Endothelial cell (in vitro differentiated cells): Measurements from ENCODE around the gene MFAP4. TPM values are rescaled to one million over a fixed set of nuclear protein-coding genes. Genes with fewer than 3 reads are reported as not detected.

Experiments used
- DNase-seq: peaks from one replicate; pipeline ENCODE4 v3.0.0; 2021; ENCODE audit warnings: low spot score
- H3K27ac Mint-ChIP-seq: one replicate; pipeline ENCODE4 v1.8.0; 2021; ENCODE audit warnings: mixed read lengths, inconsistent platforms; ENCODE audit not compliant: unreplicated experiment
- H3K27me3 Mint-ChIP-seq: one replicate; pipeline ENCODE4 v1.8.0; 2021; ENCODE audit warnings: mild to moderate bottlenecking, moderate library complexity, mixed read lengths, inconsistent platforms; ENCODE audit not compliant: unreplicated experiment
- H3K36me3 Mint-ChIP-seq: one replicate; pipeline ENCODE4 v1.8.0; 2021; ENCODE audit warnings: mild to moderate bottlenecking, low read depth, mixed read lengths, inconsistent platforms; ENCODE audit not compliant: unreplicated experiment
- H3K4me1 Mint-ChIP-seq: one replicate; pipeline ENCODE4 v1.8.0; 2021; ENCODE audit warnings: mild to moderate bottlenecking, mixed read lengths, inconsistent platforms; ENCODE audit not compliant: unreplicated experiment
- H3K4me3 Mint-ChIP-seq: one replicate; pipeline ENCODE4 v1.8.0; 2021; ENCODE audit warnings: mild to moderate bottlenecking, mixed read lengths, inconsistent platforms; ENCODE audit not compliant: unreplicated experiment
- H3K9me3 Mint-ChIP-seq: one replicate; pipeline ENCODE4 v1.8.0; 2021; ENCODE audit warnings: mixed read lengths, inconsistent platforms; ENCODE audit not compliant: unreplicated experiment
- CTCF ChIP-seq: fragments of 200-600 bp; sonication (generic); IDR thresholded peaks from one replicate; pipeline ENCODE4 v1.5.0; 2021; ENCODE audit warnings: antibody characterized with exemption; ENCODE audit not compliant: unreplicated experiment
- total RNA-seq: library from RNA; stranded (reverse); fragmentation: NEBNext Ultra II Directional; extraction: Animal tissue kit (Norgen Biotek cat#: 25700); gene quantifications from one replicate; pipeline ENCODE4 v1.2.1, GENCODE V29; 2021; ENCODE audit not compliant: unreplicated experiment

The MFAP4 gene
- total RNA-seq, 1 donor from 2014 or later = 0.67 TPM

- DNase-seq = no peak
- no peak for TF ChIP-seq CTCF
- Mint-ChIP-seq H3K27me3 (peaks cover 11% of the 10 kb centered on the region), H3K9me3 (no peaks in the 10 kb centered on the region), H3K4me3 (peak overlapping the region; percentile 61), H3K4me1 (peaks cover 13% of the 10 kb centered on the region), H3K36me3 (peaks cover 13% of the 10 kb centered on the region), H3K27ac (peak overlapping the region; percentile 18)
These were observed 45.1 kb downstream of the MFAP4 start for GRCh38 chr17:19341641-19342610.

GRCh38 chr17:19341211-19341631, 45.8 kb downstream of the MFAP4 start:
- no peaks in the 10 kb centered on the region for H3K9me3 Mint-ChIP-seq
- DNase-seq = no peak
- H3K27ac Mint-ChIP-seq = no peak overlapping the region
- peaks cover 13% of the 10 kb centered on the region for H3K4me1 Mint-ChIP-seq
- no peak overlapping the region for H3K4me3 Mint-ChIP-seq
- TF ChIP-seq CTCF = no peak
- H3K27me3 Mint-ChIP-seq = peaks cover 11% of the 10 kb centered on the region
- peaks cover 13% of the 10 kb centered on the region for H3K36me3 Mint-ChIP-seq

- no peak for DNase-seq
- H3K9me3 Mint-ChIP-seq = no peaks in the 10 kb centered on the region
- peaks cover 13% of the 10 kb centered on the region for H3K36me3 Mint-ChIP-seq
- TF ChIP-seq CTCF = no peak
- H3K27me3 Mint-ChIP-seq = peaks cover 11% of the 10 kb centered on the region
- no peak overlapping the region for H3K27ac Mint-ChIP-seq
- peaks cover 13% of the 10 kb centered on the region for H3K4me1 Mint-ChIP-seq
- no peak overlapping the region for H3K4me3 Mint-ChIP-seq
These were observed 47.6 kb downstream of the MFAP4 start for GRCh38 chr17:19339341-19339815.

- Mint-ChIP-seq H3K27me3 (peaks cover 11% of the 10 kb centered on the region), H3K4me1 (peaks cover 13% of the 10 kb centered on the region), H3K4me3 (no peak overlapping the region), H3K36me3 (peaks cover 13% of the 10 kb centered on the region), H3K9me3 (no peaks in the 10 kb centered on the region), H3K27ac (peak overlapping the region; percentile 13)
- DNase-seq = peak; percentile 77
- peak; percentile 72 for TF ChIP-seq CTCF
These were observed 48.7 kb downstream of the MFAP4 start for GRCh38 chr17:19338031-19338990.
